GM18517 (cell line): Measurements from ENCODE around the gene TBC1D2B.

ENCODE experiments used
- ATAC-seq: cut with Tn5 transposase; IDR thresholded peaks from one replicate; pipeline ENCODE4 v1.9.1; 2021; ENCODE audit warnings: mild to moderate bottlenecking, moderate library complexity; ENCODE audit not compliant: unreplicated experiment

Gene TBC1D2B

DNA sequence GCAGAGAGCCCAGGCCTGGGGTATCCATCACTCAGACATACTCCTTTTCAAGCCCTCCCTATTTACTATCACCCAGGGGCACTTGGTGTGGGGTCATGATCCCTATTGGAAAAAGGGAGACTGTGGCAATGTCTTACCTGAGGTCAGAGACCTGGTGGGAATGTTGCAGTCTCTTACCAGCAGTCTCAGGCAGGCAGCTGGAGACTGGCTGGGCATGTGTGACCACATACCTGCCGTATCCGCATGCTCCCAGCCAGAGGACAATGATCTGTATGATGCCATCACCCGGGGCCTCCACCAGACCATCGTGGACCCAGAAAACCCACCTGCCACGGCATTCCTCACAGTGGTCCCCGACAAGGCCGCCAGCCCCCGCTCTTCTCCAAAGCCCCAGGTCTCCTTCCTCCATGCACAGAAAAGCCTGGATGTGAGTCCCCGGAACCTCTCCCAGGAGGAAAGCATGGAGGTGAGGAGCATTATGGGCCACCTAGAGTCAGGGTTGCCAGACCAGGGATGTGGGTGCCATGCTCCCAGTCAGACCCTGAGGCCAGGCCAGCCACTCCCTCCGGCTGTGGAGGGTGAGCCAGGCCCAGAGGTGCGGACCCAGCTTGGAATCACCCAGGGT, 20.7 kb upstream of the TBC1D2B start:
- no peak for ATAC-seq

DNA sequence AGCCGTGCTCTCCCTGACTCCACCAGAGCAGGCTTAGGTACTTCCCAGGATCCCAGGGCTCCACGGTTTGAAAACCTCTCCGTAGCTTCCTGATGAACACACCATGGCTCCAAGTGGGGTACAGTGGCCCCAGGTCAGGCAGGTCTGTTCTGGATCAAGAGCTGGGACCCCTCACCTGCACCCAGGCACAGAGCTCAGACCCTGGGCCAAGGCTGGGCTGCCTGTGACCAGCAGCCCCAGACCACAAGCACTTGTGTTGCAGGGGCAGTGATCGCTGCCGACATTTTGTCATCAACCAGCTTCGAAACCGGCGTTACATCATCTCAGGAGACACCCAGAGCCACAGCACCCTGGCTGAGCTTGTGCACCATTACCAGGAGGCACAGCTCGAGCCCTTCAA, 20.2 kb upstream of the TBC1D2B start:
- ATAC-seq, result no peak

DNA sequence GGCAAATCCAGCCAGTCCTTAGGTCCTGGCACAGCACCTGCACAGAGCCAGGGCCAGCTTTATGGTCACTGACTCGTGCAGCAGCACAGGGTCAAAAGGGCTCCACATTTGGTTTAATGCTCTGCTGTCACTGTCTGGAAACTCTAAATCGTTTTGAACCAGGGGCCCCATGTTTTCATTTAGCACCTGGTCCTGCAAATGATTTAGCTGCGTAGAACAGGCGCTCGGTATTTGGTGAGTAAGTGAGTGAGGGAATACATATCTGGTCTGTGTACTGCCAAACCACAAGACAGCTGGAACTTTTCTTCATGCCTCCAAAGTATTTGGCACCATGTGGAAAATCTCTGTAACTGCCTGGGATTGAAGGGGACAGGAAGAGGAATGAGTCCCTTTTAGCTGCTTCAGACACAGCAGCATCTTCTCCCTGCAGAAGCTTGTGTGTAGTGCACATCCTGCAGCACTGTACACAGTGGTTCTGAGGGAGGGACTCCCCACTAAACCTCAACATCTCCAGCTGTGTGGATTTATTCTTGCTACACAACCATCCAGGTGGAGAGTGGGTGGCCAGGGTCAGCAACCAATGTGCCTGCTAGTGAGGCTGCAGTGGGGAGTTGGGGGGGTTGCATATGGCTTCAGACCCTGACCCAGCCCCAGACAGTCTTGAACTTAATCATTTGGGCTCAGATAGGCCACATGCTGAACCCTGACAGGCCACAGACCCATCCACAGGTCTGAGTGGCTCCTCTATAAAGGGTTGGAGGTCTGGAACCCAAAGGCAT, 15.9 kb upstream of the TBC1D2B start:
- ATAC-seq, result no peak

GRCh38 chr15:78092261-78093041, 14.9 kb upstream of the TBC1D2B start, which contains the start of gene SH2D7:
SH2D7 (plus strand) TSS chr15:78092561; CDS start chr15:78092585, 24 bp downstream.
- ATAC-seq, result no peak

DNA sequence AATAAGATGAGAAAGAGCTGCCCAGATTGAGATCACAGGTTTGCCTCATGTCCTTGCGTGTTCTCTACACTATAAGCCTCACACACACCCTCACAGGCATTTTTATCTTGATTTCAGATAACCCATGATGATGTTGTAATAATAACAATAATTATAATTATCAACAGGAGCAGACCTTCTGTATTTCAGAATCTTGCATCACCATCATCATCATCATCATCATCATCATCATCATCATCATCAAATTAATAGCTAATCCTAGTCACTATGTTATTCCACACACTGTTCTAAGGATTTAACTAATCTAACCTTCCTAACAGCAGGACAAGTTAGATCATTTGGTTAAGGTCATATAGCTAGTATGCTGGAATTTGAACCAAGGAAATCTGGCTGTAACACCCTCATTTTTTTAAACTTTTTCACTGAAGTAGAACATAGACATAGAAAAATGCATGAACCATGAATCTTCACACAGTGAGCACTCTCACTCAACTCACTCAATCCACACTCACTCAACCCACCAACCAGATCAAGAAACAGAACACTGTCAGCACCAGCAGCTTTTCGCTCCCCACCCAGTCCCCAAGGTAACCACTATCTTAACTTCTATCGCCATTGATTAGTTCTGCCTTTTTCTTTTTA, 13.0 kb upstream of the TBC1D2B start:
- no peak for ATAC-seq

DNA sequence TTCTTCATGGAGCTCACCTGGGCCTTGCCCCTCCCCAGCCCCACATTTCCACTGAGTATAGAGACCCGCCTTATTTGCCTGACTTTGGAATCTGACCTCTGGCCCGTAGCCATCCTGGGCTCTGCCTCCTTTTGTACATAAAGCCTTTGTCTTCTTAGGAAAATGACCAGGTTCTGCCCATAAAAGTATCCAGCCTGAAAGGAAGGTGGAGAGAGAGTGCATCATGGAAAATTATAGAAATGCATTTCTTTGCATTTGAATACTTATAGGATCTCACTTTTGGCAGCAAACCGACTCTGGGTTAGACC, 11.2 kb upstream of the TBC1D2B start:
- no peak for ATAC-seq

- ATAC-seq, result no peak
These were observed 10.7 kb upstream of the TBC1D2B start for GRCh38 chr15:78087951-78088772.

DNA sequence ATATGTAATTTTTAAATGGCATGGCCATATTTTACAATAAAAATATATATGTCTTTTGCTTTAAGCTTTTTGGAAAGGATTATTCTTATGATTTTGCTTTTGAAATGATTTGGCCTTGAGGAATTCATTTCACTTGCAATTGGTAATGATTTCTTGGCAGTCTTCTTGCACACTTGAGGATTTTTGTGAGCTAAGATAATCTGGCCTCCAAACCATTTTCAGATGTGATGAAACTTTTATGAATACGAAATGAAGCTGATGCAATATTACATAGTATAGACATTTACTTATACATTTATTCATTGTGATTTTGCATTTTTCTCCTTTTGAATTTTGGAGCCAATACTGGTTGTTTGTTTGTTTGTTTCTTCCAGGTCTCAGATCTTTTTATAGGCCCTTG, 8.4 kb upstream of the TBC1D2B start:
- no peak for ATAC-seq

- ATAC-seq, result no peak
These were observed 6.9 kb upstream of the TBC1D2B start for GRCh38 chr15:78084449-78084750.

DNA sequence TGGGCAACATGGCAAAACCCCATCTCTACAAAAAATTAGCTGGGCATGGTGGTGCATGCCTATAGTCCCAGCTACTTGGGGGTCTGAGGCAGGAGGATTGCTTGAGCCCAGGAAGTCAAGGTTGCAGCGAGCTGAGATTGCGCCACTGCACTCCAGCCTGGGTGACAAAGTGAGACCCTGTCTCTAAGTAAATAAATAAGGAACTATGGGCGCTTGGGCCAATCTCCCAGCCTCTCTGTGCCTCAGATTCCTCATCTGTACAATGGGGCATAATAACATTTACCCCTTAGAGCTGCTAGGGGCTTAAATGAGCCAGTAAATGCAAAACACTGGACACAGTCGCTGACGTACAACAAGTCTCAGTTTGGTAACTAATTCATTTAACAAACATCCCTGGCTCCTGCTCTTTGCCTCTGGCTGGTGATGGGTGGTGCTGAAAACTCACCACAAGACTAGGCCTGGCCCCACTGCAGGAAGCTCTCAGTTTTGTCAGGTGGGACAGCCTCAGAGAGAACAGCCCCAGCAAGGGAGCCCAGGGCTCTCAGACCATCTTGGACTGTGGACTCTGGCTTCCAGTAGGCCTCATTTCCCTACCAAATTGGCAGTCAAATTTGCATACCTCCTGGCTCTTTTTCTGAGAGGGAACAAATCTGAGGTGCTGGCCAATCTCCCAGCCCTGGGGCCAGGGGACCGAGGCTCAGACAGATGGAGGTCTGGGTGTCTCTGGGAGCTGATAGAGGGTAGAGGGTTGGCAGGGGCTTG, 6.4 kb upstream of the TBC1D2B start:
- no peak for ATAC-seq

DNA sequence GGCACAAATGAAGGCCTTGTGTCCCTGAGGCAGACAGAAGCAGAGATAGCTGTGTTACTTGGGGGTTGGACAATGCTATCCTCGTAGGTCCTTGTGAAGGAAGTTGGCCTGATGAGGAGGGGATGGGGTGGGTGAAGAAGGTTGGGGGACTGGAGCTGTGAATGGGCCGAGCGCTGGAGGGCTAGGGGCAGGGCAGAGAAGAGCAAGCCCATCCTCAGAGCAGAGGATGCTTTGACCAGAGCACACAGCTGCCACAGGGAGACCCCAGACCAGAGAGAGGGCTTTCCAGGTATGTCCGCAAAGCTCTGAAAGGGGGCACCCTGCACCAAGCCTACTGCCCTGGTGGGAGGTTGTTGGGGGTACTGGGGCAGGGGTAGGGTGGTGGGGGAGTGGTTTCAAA, 5.7 kb upstream of the TBC1D2B start:
- ATAC-seq, result no peak

GRCh38 chr15:78082743-78083110, 5.2 kb upstream of the TBC1D2B start:
- no peak for ATAC-seq

DNA sequence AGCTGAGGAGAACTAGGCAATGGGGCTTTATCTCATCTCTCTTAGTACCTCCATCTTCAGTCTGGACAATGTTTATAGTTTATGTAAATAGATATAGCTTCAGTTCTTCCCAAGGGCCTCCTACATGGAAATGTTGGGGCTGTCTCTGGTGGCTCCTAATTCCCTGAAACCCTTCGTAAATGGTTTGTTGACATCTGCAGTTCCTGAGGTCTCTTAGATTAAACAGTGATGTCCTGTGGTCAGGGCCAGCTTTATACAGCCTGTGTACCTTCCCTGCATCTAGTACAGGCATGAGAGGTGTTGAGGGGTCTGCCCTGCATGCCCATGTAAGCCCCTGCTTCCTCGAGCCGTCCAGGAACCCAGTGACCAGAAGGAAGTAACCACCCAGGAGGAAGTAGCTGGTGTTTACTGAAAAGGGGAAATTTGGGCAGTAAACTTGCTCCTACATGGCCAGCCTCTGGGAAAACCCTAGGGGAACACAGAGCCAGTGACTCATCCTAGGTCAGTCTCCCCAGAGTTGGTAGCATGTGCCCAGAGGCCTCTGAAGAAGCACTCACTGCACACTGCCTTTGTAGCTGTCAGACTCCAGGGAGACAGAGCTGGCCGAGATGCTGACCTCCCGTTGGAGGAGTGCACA, 4.7 kb upstream of the TBC1D2B start:
- no peak for ATAC-seq

DNA sequence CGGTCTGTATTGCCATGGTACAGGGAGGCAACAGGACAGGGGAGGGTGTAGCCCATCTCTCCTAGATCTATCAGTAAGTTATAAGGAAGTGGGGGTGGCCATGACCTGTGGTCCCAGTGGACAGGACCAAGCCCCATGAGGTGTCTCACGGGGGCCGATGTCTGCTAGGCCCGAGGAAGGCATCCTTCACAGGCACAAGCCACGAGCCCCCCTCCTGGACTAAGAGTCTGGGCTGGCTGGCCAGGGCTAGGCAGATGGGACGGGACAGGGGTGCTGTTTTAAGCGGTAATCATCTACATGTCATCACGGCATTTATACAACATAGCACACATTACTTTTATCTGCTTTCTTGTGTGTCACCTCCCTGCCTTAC, 2.6 kb upstream of the TBC1D2B start:
- no peak for ATAC-seq

GRCh38 chr15:78079298-78080087, 2.0 kb upstream of the TBC1D2B start:
- no peak for ATAC-seq

DNA sequence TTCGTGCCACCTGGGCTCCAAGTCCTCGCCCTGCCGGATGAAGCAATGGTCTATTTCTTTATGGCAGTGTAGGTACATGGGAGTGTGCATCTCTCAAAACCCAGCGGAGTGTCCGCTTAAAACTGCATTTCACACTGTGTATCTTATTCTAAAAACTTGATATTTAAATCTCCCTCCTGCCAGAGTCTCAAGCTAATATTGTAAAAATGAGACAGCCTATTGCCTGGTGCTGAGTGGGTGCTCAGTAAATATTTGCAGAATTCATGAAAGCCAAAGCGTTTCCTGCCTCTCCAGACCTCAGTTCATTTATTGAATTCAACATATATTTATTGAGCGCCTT, 330 bp upstream of the TBC1D2B start:
- ATAC-seq, result no peak

DNA sequence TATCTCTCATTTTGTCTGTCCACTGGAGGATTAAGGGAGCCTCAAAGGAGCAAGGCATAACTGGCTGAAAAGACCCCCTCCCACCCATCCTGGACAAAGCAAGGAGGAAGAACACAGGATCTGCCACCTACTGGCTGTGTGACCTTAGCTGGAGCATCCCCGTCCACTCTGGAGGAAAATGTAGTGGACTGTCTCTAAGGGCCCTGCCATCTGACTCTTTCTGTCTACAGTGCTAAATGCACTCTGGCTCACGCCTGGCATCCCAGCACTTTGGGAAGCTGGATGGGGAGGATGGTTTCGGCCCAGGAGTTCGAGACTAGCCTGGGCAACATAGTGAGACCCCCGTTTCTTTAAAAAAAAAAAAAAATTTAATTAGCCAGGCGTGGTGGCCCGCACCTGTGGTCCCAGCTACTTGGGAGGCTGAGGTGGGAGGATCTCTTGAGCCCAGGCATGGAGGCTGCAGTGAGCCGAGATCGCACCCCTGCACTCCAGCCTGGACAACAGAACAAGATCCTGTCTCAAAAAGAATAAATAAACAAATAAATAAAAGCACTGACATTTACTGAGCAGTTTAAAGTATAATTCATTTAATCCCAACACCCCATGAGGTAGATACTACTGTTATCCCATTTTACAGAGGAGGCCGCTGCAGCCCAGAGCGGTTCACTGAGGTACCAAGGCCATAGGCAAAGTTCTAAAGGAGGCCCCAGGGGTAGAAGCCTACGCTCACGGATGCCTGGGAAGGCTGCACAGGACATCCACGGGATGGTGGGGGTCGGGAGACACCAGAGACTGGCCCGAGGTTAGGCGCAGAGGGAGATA, 1.1 kb downstream of the TBC1D2B start:
- peak; percentile 22 for ATAC-seq
